IPS DF 19.7 (cell line): ENCODE results near the gene OVOL1.

Experiments
- DNase-seq: peaks from one replicate; pipeline ENCODE4 v3.0.0-alpha.2; 2013; ENCODE audit warnings: low read depth, low spot score

Gene OVOL1

GRCh38 chr11:65777821-65778361 is 9.0 kb upstream of the OVOL1 start:
- no peak for DNase-seq

GRCh38 chr11:65778431-65778900 is 8.4 kb upstream of the OVOL1 start:
- DNase-seq, result no peak

GRCh38 chr11:65778901-65779668 is 7.8 kb upstream of the OVOL1 start:
- DNase-seq, result no peak

GRCh38 chr11:65779669-65779918 is 7.3 kb upstream of the OVOL1 start:
- no peak for DNase-seq

GRCh38 chr11:65779919-65780769 is 6.7 kb upstream of the OVOL1 start:
- DNase-seq, result no peak

- DNase-seq, result no peak
Observed at GRCh38 chr11:65780770-65781151, 6.1 kb upstream of the OVOL1 start, which contains the start of gene AP5B1. TSS of gene AP5B1 (minus strand) at chr11:65780976. CDS start at chr11:65780591, 385 bp downstream.

GRCh38 chr11:65781152-65781961 is 5.5 kb upstream of the OVOL1 start:
- no peak for DNase-seq

- DNase-seq, result no peak
Observed at GRCh38 chr11:65781962-65782815, 4.7 kb upstream of the OVOL1 start.

GRCh38 chr11:65782816-65783228 is 4.0 kb upstream of the OVOL1 start:
- no peak for DNase-seq

- DNase-seq, result no peak
Observed at GRCh38 chr11:65785319-65786007, 1.4 kb upstream of the OVOL1 start.

- no peak for DNase-seq
Observed at GRCh38 chr11:65786008-65786785, 666 bp upstream of the OVOL1 start.

GRCh38 chr11:65787649-65788622 is 1.1 kb downstream of the OVOL1 start:
- no peak for DNase-seq

- DNase-seq, result no peak
Observed at GRCh38 chr11:65788821-65789220, 2.0 kb downstream of the OVOL1 start.

GRCh38 chr11:65789230-65790103 is 2.6 kb downstream of the OVOL1 start:
- DNase-seq, result no peak

GRCh38 chr11:65790104-65790901 is 3.4 kb downstream of the OVOL1 start:
- no peak for DNase-seq

GRCh38 chr11:65790902-65791650 is 4.2 kb downstream of the OVOL1 start:
- no peak for DNase-seq
